ENCODE measurements around the gene HIBCH.
"Not testable (repeated sequence)": the region's sequence is repeated elsewhere in the genome, so short reads cannot be mapped to it uniquely, and the experiment has no call there.

HIBCH gene

DNA sequence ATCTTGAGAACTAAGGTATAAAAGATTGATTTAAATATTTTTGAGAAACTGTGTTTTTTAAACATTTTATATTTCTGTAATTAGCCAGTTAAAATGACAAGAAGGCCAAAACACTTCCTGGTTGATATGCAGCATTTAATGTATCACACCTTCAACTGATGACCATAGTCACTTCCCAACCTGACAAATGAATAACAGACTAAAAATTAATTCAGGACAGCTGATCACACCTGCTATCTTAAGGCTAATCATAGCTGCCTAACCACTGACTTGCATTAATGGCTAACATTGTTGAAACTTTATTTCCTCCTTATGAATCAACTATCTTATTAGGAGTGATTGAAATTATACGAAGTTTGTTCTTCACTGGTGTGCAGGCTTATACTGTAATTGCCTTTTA lies 131.3 kb downstream of the HIBCH start:
- DNase-seq (ENCODE audit: low read depth): no peak

- no peak for DNase-seq (ENCODE audit: low read depth)
These were observed 133.4 kb downstream of the HIBCH start for GRCh38 chr2:190186238-190186637.

GRCh38 chr2:190185380-190185779 lies 134.2 kb downstream of the HIBCH start:
- no peak for DNase-seq (ENCODE audit: low read depth)

DNA sequence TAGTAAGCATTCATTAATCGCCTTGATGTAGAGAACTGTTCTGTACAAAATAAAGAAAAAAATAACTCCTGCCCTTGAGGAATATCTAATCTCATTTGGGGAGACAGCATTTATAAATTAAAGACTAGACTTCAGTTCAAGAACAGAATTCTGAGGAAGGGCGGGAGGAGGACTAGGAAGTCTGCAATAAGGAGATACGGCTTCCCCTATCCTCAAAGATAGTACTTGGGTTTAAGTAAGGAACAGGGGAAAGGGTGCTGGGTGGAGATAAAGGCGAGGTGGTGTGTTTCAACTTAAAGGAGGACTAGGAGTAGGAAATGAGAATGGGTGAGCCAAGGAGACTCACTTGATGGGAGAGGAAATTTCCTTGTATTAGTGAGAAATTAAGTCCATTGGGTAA lies 135.2 kb downstream of the HIBCH start:
- DNase-seq (ENCODE audit: low read depth): no peak

DNA sequence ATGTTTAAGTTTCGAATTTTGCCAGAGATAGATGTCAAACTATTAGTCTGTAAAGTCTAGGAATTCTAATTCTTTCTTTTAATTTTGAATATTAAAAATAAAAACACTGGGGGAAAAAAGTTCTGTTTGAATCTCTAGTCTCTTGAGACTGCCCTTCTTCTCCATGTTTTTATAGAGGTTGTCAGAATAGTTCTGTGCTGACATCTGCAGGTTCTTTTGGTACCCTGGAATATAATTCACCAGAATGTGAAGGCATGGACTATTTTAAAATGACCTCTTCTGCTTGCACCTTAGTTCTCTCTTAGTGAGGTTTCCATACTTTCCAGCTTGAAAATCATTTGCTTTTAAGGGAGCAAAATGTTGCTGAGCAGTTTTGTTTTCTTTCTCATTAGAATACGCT lies 136.1 kb downstream of the HIBCH start:
- DNase-seq (ENCODE audit: low read depth): no peak

DNA sequence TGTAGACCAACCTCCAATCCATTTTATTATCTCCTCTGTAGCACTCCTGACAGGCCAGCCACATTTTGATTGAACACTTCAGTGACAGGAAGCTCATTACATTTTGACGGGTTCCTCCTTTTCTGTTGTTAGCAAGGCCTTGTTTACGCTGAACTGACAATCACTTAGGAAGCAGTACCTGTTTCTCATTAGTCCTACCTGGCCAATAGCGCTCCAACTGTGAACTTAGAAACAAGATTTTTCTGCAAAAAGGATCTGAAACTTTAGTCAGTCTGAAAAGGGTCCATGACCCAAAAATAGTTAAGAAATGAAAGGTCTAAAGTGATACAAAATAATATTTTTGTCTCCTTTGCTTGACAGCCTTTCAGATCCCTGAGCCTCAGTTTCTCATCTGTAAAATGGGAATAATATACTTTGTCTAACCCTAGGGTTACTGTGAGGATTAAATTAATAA lies 137.5 kb downstream of the HIBCH start:
- DNase-seq (ENCODE audit: low read depth): no peak

DNA sequence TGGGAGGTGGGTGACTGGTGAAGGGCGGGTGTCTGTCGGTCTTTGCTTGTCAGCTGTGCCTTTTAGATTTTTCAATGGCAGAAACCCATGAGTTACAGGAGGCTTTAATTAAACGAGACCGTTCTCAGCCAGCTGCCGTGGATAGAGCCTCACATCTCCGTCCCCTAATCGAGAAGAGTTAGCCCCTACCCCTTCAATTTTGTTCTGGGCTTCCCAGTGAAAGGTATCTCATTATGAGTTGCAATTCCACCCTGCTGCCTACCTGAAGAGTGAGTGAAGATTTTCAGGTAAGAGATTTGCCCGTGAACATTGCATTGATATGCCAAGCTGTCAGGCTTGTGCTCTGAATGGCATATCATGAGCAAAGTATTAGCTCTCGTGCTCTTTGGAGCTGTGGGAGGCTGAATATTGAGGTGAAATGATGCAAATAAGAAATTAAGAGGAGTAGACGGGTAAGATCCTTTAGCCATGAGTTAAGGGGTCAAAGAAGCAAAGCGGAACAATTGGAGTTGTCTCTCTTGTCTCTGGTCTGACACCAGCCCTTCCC lies 138.4 kb downstream of the HIBCH start:
- DNase-seq (ENCODE audit: low read depth): no peak

DNA sequence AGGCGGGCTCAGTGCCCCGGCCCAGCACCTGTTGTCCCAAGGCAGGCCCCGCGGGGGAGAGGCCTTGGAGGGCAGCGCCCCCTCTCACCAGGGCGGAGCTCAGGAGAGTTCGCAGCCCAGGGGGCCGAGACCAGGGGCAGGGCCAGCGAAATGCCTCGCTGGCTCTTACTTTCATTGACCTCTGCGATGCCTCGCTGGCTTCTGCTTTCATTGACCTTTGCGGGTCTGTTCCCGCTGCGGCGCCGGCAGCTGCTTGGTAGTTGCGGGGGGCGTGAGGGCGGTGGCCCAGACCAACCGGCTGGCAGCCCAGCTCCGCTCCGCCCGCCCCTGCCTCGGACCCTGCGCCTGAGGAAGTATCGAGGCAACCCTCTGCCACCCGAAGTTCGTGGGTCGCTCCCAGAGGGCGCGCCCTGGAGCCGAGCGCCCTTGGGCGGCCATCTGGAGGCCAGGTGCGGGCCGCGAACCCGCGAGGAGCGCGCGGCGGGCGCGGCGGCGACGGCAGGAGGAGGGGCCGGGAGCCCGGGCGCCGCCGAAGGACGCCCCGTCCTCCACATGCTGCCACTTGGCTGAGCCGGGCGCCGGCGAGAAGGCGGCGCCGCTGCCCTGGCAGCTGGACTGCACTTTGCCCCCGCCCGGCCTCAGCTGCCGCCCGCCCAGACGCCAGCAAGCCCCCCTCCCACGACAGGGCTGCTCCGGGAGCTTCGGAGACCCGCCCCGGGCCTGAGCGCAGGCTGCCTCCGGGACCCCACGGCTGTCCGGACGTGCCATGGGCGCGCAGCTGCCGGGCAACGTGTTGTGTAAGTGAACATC lies 139.1 kb downstream of the HIBCH start:
- DNase-seq (ENCODE audit: low read depth): no peak

DNA sequence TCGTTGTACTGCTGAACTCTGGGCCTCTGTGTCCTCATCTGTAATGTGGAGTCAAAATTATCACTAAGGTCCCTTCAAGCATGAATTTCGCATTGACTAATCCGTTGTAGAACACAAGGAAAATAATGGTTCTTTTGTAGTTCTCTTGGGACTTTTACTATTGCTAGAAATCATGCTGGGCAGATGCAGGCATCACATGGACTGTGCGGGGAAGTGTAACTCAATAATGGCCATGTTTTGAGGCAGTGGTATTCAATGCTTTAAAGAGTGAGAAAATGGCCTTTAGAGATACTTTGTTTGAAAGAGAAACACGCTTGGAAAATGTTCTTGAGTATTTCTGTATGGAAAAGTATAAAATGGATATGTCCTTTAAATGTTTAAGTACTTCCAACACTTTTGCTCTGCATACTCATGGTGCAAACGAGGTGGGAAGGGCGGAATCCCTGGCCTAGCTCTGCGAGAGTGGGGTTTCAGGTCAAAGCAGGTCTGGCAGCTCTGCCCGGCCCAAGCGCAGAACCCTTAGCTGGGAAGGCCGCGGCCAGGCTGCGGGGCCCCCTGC lies 139.8 kb downstream of the HIBCH start:
- DNase-seq (ENCODE audit: low read depth): no peak

GRCh38 chr2:190178066-190178722 lies 141.4 kb downstream of the HIBCH start:
- no peak for DNase-seq (ENCODE audit: low read depth)

DNA sequence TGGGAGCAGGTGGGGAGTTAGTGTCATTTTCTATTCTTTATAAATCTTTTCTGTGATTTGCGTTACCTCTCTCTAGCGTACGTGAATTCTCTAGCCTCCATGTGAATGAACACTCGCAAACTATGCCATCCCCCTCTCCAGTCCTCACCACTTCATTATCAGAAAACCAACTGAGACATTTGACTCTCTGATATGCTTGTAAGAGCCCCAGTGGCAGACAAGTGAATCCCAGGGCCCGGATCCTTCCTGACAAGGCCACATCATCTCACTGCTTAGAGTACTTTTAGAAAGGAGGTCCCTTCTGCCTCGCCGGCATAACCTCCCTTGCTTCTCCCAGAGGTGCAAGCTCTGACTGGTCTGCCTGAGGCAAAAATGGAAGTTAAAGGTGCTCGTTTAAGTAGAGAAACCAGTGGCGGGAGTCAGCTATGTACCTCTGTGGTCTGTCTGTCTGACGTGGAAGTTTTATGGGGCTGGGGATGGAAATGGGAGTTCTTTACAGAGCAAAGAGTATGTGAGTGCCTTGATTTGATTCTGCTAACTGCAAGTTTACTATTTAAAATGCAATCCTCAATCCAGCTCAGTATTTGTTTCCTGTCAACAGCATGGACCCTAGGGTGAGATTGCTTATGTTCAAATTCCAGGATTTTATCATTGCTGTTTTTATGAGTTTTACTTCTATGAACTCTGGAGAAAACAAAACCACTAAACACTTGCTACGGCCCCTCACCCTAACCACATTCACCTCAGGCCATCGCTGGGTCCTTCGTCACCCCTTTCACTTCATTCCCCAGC lies 142.2 kb downstream of the HIBCH start:
- no peak for DNase-seq (ENCODE audit: low read depth)

DNA sequence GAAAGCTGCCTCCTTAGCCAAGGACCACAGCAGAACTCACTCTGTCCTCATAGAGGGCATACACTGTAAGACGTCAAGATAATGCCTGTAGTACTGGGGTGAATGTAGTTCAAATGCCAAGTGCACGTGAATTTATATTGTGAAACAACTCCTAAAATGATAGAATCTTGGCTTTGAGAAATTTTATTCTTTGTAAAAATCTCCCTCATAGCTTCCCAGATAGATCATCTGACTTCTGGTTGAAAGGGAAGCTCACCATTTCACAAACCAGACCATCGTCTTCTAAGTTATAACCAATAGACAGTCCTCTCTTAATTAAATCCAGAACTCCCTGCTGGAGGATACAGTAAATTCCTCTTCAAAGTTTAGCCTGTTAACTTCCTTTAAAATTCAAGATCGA lies 146.2 kb downstream of the HIBCH start:
- DNase-seq (ENCODE audit: low read depth): no peak

DNA sequence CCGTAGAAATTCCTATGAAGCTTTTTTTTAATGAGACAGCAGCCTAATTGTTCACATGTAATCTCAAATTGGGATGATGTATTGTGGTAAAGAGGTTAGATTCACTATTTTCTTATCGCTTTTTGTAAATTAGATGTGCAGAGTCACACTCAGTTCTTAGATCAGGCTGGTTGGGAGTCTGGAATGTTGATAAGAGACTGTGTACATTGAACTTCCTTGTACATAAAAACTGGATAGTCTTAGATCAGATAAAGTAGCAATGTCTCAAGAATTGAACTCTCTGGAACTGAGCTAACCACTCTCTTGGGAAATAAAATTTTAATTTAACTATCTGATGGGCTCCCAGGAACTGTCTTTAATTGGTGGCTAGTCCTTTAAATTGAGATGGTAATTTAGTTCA lies 149.0 kb downstream of the HIBCH start:
- DNase-seq (ENCODE audit: low read depth): no peak

DNA sequence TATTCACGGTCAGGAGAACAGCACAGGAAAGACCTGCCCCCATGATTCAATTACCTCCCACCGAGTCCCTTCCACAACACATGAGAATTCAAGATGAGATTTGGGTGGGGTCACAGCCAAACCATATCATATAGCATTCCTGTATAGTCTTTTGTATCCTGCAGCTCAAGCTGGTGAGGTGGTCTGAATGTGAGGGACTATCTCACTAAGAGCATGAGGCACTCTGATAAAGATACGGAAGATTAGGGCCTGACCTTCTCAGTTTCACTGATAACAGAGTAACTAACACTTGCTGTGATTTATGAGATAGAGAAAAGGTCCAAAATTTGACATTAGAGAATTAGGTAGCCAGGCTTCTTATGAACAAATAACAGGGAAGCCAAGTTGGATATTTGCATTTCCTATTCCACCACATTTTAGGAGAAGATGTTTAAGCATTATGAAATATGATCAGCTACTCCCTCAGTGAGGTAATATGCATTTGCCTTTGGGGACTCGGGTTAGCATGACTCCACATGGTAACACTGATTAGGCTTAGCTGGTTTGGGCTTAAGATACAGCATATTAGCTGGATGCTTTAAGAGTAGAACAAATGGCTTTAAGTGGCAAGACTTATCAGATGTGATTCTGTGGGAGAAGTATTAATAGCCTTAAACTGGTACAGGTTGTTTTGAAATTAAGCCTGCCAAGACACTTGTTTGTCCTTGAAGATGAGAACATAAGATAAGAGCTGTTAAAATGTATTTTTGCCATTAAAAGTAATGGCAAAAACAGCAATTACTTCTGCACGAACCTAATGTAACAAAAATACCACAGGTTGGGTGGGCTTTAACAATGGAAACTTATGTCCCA lies 150.2 kb downstream of the HIBCH start:
- DNase-seq (ENCODE audit: low read depth): no peak

GRCh38 chr2:190167702-190168101 lies 151.9 kb downstream of the HIBCH start:
- no peak for DNase-seq (ENCODE audit: low read depth)

GRCh38 chr2:190165491-190165890 lies 154.1 kb downstream of the HIBCH start:
- DNase-seq (ENCODE audit: low read depth): no peak

- DNase-seq (ENCODE audit: low read depth): no peak
These were observed 156.8 kb downstream of the HIBCH start for GRCh38 chr2:190162851-190163250.

DNA sequence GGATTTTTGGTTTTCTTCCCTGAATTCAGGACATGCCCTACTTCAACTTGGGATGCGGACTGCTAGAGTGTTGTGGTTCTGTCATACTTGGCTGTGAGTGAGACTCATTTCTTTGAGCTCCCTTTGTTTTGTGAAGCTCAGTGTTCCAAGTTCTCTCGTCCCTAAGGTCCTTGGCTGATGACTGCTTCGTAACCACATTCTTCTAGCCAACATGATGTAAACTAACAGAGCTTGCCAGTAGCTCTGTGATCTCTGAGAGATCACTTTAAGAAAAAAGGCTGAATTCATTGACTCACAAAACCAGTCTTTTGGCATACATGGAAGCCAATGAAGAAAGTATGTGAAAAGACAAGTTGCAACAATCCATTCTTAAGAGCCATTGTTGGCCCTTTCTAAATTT lies 160.2 kb downstream of the HIBCH start:
- DNase-seq (ENCODE audit: low read depth): no peak

- no peak for DNase-seq (ENCODE audit: low read depth)
These were observed 160.7 kb downstream of the HIBCH start for GRCh38 chr2:190158798-190159434.

DNA sequence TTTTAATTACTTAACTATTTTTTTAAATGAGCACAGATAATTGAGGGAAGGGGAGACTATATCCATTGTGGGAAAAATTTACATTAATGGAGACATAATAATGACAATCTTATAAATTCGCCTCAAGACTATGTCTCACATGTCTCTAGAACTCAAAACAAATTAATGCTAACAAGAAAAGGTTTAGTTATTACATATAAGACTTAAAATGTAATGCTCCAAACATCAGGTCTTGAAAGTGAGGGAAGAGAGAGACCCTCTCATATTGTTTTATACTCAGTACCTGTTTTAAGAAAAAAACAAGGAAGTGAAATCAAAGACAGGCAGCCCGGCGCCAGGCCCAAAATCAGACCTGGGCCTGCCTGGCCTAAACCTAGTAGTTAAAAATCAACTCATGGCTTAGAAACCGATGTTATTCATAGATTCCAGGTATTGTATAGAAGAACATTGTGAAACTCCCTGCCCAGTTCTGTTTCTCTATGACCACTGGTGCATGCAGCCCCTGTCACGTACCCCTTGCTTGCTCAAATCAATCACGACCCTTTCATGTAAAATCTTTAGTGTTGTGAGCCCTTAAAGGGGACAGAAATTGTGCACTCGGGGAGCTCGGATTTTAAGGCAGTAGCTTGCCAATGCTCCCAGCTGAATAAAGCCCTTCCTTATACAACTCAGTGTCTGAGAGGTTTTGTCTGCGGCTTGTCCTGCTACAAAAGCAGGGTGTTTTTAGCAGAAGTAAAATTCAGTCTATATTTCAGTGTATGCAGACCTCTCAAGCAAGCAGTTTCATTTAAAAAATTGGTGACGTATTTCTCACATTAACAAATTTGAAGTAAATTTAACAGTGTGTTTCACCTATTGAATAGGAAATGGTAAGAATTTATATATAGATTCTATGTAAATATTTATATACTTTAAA lies 161.8 kb downstream of the HIBCH start:
- not testable (repeated sequence) for DNase-seq (ENCODE audit: low read depth)

Measured in non-pigmented ciliary epithelial cell (primary cell).